DLD1 (cell line): ENCODE results near the gene MAN1B1.

Experiments
- in situ Hi-C: cut with HindIII; loops from 2 replicates; pipeline ENCODE4 v1.10.0; 2017; ENCODE audit warnings: low sequenced_read_pairs

MAN1B1 gene

GRCh38 chr9:137086531-137087408 is at the start of gene MAN1B1:
Gene MAN1B1 (plus strand): TSS chr9:137086985. CDS start chr9:137087000, 15 bp downstream.
- in situ Hi-C loops, result no loop called here

- in situ Hi-C loops, result loop anchor here (25.0 kb wide), 1 partner anchor 225 kb away; the partner anchor contains the start of gene RABL6
Observed at GRCh38 chr9:137037035-137037434, 49.8 kb upstream of the MAN1B1 start.

- in situ Hi-C loops, result loop anchor here (25.0 kb wide), 1 partner anchor 225 kb away; the partner anchor contains the start of gene RABL6
Observed at GRCh38 chr9:137037483-137037882, 49.3 kb upstream of the MAN1B1 start.

GRCh38 chr9:137038916-137039315 is 47.9 kb upstream of the MAN1B1 start:
- in situ Hi-C loops, result loop anchor here (25.0 kb wide), 1 partner anchor 227 kb away; the partner anchor contains the start of gene RABL6

GRCh38 chr9:137039611-137040366 is 47.0 kb upstream of the MAN1B1 start:
- in situ Hi-C loops, result loop anchor here (25.0 kb wide), 1 partner anchor 227 kb away; the partner anchor contains the start of gene RABL6

GRCh38 chr9:137040568-137040967 is 46.2 kb upstream of the MAN1B1 start:
- in situ Hi-C loops, result loop anchor here (25.0 kb wide), 1 partner anchor 228 kb away; the partner anchor contains the start of gene RABL6

GRCh38 chr9:137041124-137041523 is 45.7 kb upstream of the MAN1B1 start:
- in situ Hi-C loops, result loop anchor here (25.0 kb wide), 1 partner anchor 229 kb away; the partner anchor contains the start of gene RABL6

- in situ Hi-C loops, result loop anchor here (25.0 kb wide), 1 partner anchor 231 kb away; the partner anchor contains the start of gene RABL6
Observed at GRCh38 chr9:137042751-137043727, 43.7 kb upstream of the MAN1B1 start.

GRCh38 chr9:137044037-137044436 is 42.7 kb upstream of the MAN1B1 start:
- in situ Hi-C loops, result loop anchor here (25.0 kb wide), 1 partner anchor 232 kb away; the partner anchor contains the start of gene RABL6

GRCh38 chr9:137044502-137045177 is 42.1 kb upstream of the MAN1B1 start:
- in situ Hi-C loops, result loop anchor here (25.0 kb wide), 1 partner anchor 232 kb away; the partner anchor contains the start of gene RABL6

- in situ Hi-C loops, result loop anchor here (25.0 kb wide), 1 partner anchor 233 kb away; the partner anchor contains the start of gene RABL6
Observed at GRCh38 chr9:137045294-137046087, 41.3 kb upstream of the MAN1B1 start.

GRCh38 chr9:137046088-137046787 is 40.5 kb upstream of the MAN1B1 start, which contains the start of gene NPDC1:
Gene NPDC1 (minus strand): TSS chr9:137046177. CDS start chr9:137045989, 188 bp downstream.
- in situ Hi-C loops, result loop anchor here (25.0 kb wide), 1 partner anchor 234 kb away; the partner anchor contains the start of gene RABL6

- in situ Hi-C loops, result loop anchor here (25.0 kb wide), 1 partner anchor 237 kb away; the partner anchor contains the start of gene RABL6
Observed at GRCh38 chr9:137048655-137049543, 37.9 kb upstream of the MAN1B1 start.

- in situ Hi-C loops, result loop anchor here (25.0 kb wide), 1 partner anchor 237 kb away; the partner anchor contains the start of gene RABL6
Observed at GRCh38 chr9:137049544-137050449, 37.0 kb upstream of the MAN1B1 start.

GRCh38 chr9:137050570-137050969 is 36.2 kb upstream of the MAN1B1 start:
- in situ Hi-C loops, result no loop called here
